ENCODE measurements around the gene GRB2.

GRCh38 chr17:75352079-75352569 lies 53.4 kb downstream of the GRB2 start:
- TF ChIP-seq CTCF (IDR thresholded peaks at IDR 0.05) (no peak), EZH2 (IDR thresholded peaks at IDR 0.05; ENCODE audit: borderline replicate concordance, insufficient read depth, low read depth, low read length, poor library complexity, severe bottlenecking) (no peak)

All from B cell (primary cell).